Mesenchymal stem cell (in vitro differentiated cells and primary cell): ENCODE results near the gene RAB12.
A peak's percentile ranks its signal among the peaks of the same experiment; 100 is the strongest.

Source experiments
- DNase-seq: peaks from one replicate; pipeline ENCODE4 v3.0.0-alpha.2; 2013
- H2AFZ ChIP-seq: one replicate; pipeline ENCODE4 v1.6.1; 2013; ENCODE audit warnings: low read depth, mild to moderate bottlenecking, control low read depth, inconsistent platforms, low read length, moderate library complexity
- H2AK5ac ChIP-seq: 2 replicates; pipeline ENCODE4 v1.6.1; 2013; ENCODE audit warnings: low read length, moderate library complexity, mild to moderate bottlenecking, inconsistent platforms; ENCODE audit not compliant: severe bottlenecking
- H2BK120ac ChIP-seq: one replicate; pipeline ENCODE4 v1.6.1; 2013; ENCODE audit warnings: low read depth, mild to moderate bottlenecking, inconsistent platforms, low read length, moderate library complexity
- H2BK12ac ChIP-seq, 2 experiments: one replicate each; pipeline ENCODE4 v1.6.1; 2013; ENCODE audit warnings: inconsistent platforms in 2 of 2, low read length in 2 of 2, mild to moderate bottlenecking in 2 of 2, moderate library complexity in 2 of 2, control low read depth in 1 of 2
- H2BK15ac ChIP-seq: one replicate; pipeline ENCODE4 v1.6.1; 2013; ENCODE audit warnings: mild to moderate bottlenecking, low read depth, inconsistent platforms; ENCODE audit not compliant: poor library complexity, severe bottlenecking
- H2BK5ac ChIP-seq: 2 replicates; pipeline ENCODE4 v1.6.1; 2013; ENCODE audit warnings: low read depth, mild to moderate bottlenecking, low read length, control low read depth, inconsistent platforms; ENCODE audit not compliant: poor library complexity, severe bottlenecking
- H3K14ac ChIP-seq, 2 experiments: one replicate each; pipeline ENCODE4 v1.6.1; 2013; ENCODE audit warnings: inconsistent platforms in 2 of 2, low read length in 2 of 2, control low read depth in 1 of 2, mild to moderate bottlenecking in 1 of 2, moderate library complexity in 1 of 2
- H3K18ac ChIP-seq, 2 experiments: one replicate each; pipeline ENCODE4 v1.6.1; 2013; ENCODE audit warnings: inconsistent platforms in 2 of 2, low read length in 2 of 2, control low read depth in 1 of 2, low read depth in 1 of 2, mild to moderate bottlenecking in 1 of 2
- H3K23ac ChIP-seq, 2 experiments: one replicate each; pipeline ENCODE4 v1.6.1; 2013; ENCODE audit warnings: inconsistent platforms in 2 of 2, low read length in 2 of 2, mild to moderate bottlenecking in 2 of 2, moderate library complexity in 2 of 2, control low read depth in 1 of 2
- H3K27ac ChIP-seq: 2 replicates; pipeline ENCODE4 v1.5.1; 2013; ENCODE audit warnings: mild to moderate bottlenecking, moderate library complexity, low read length, control low read depth, inconsistent platforms; ENCODE audit not compliant: poor library complexity, severe bottlenecking
- H3K27me3 ChIP-seq, 2 experiments: 2 replicates each; pipeline versions ENCODE4 v1.6.1 to v1.7.0; 2013; ENCODE audit warnings: low read length in 2 of 2, mild to moderate bottlenecking in 2 of 2, moderate library complexity in 2 of 2, control low read depth in 1 of 2, inconsistent platforms in 1 of 2; ENCODE audit not compliant: control insufficient read depth in 1 of 2, insufficient read depth in 1 of 2
- H3K36me3 ChIP-seq, 2 experiments: 2 replicates each; pipeline versions ENCODE4 v1.6.1 to v1.7.0; 2013; ENCODE audit warnings: low read length in 2 of 2, control low read depth in 1 of 2, inconsistent platforms in 1 of 2, low read depth in 1 of 2, mild to moderate bottlenecking in 1 of 2; ENCODE audit not compliant: insufficient read depth in 2 of 2, control insufficient read depth in 1 of 2
- H3K4ac ChIP-seq, 2 experiments: one replicate each; pipeline ENCODE4 v1.6.1; 2013; ENCODE audit warnings: inconsistent platforms in 2 of 2, low read length in 2 of 2, mild to moderate bottlenecking in 2 of 2, moderate library complexity in 2 of 2, control low read depth in 1 of 2, low read depth in 1 of 2
- H3K4me1 ChIP-seq: 2 replicates; pipeline ENCODE4 v1.6.1; 2013; ENCODE audit warnings: low read depth, low read length, control low read depth; ENCODE audit not compliant: control insufficient read depth, insufficient read depth
- H3K4me2 ChIP-seq: 2 replicates; pipeline ENCODE4 v1.6.1; 2013; ENCODE audit warnings: low read length, mild to moderate bottlenecking, inconsistent platforms; ENCODE audit not compliant: poor library complexity, severe bottlenecking
- H3K4me3 ChIP-seq, 2 experiments: 2 replicates each; pipeline versions ENCODE4 v1.5.1 to v1.7.0; 2013; ENCODE audit warnings: low read length in 2 of 2, mild to moderate bottlenecking in 2 of 2, control low read depth in 1 of 2, low read depth in 1 of 2; ENCODE audit not compliant: insufficient read depth in 1 of 2
- H3K79me1 ChIP-seq: replicated peaks from 2 replicates; pipeline ENCODE4 v1.6.1; 2013; ENCODE audit warnings: mild to moderate bottlenecking, control low read depth, low read length, inconsistent platforms; ENCODE audit not compliant: poor library complexity, severe bottlenecking
- H3K9ac ChIP-seq: 2 replicates; pipeline ENCODE4 v1.7.0; 2013; ENCODE audit warnings: mild to moderate bottlenecking, low read length, moderate library complexity
- H3K9me3 ChIP-seq: 2 replicates; pipeline ENCODE4 v1.7.0; 2013; ENCODE audit warnings: mild to moderate bottlenecking, low read length; ENCODE audit not compliant: control insufficient read depth
- H4K8ac ChIP-seq: one replicate; pipeline ENCODE4 v1.6.1; 2013; ENCODE audit warnings: inconsistent platforms, mild to moderate bottlenecking, low read length, moderate library complexity
- H4K91ac ChIP-seq: one replicate; pipeline ENCODE4 v1.6.1; 2013; ENCODE audit warnings: mild to moderate bottlenecking, low read length, inconsistent platforms
- WGBS: methylation state at CpG from one replicate; pipeline ENCODE4 v1.1.7; 2013; ENCODE audit warnings: mixed read lengths; 5-methylcytosine and 5-hydroxymethylcytosine counted together

Gene RAB12

GRCh38 chr18:8654503-8655451, 45.5 kb downstream of the RAB12 start:
- H3K4ac ChIP-seq: no peak overlapping the region
- H2BK15ac ChIP-seq: no peak overlapping the region
- H4K91ac ChIP-seq: no peak overlapping the region
- H2BK5ac ChIP-seq: no peak overlapping the region
- H4K8ac ChIP-seq: no peak overlapping the region
- H3K79me1 ChIP-seq: no peaks in the 10 kb centered on the region
- no peak overlapping the region for H2BK12ac ChIP-seq
- no peak overlapping the region for H3K4me3 ChIP-seq
- H3K36me3 ChIP-seq: no peaks in the 10 kb centered on the region
- peaks cover 10% of the 10 kb centered on the region for H3K4me1 ChIP-seq
- no peak overlapping the region for H3K23ac ChIP-seq
- H3K27ac ChIP-seq: no peak overlapping the region
- H3K18ac ChIP-seq: no peak overlapping the region
- peaks cover 0 to 5% of the 10 kb centered on the region in 2 experiments for H3K27me3 ChIP-seq
- WGBS: 70% methylated on average over 4 of the region's 7 CpGs
- H3K9me3 ChIP-seq: no peaks in the 10 kb centered on the region
- H3K4me2 ChIP-seq: no peak overlapping the region
- no peak overlapping the region for H3K14ac ChIP-seq
- no peak overlapping the region for H2AFZ ChIP-seq
- H3K9ac ChIP-seq: peak overlapping the region; percentile 67
- DNase-seq: peak; percentile 33
- no peak overlapping the region for H2AK5ac ChIP-seq
- H2BK120ac ChIP-seq: no peak overlapping the region

GRCh38 chr18:8656232-8656631, 47.0 kb downstream of the RAB12 start:
- Histone ChIP-seq H3K14ac (no peak overlapping the region), H3K4me1 (peaks cover 10% of the 10 kb centered on the region), H3K4me2 (no peak overlapping the region), H3K9ac (no peak overlapping the region), H4K8ac (no peak overlapping the region), H2AFZ (peak overlapping the region; percentile 1), H2BK12ac (no peak overlapping the region), H3K36me3 (no peaks in the 10 kb centered on the region), H3K4me3 (no peak overlapping the region), H3K4ac (no peak overlapping the region), H2BK5ac (no peak overlapping the region), H3K27me3 (peaks cover 0 to 5% of the 10 kb centered on the region in 2 experiments), H2BK15ac (no peak overlapping the region), H3K9me3 (no peaks in the 10 kb centered on the region), H2BK120ac (no peak overlapping the region), H3K23ac (no peak overlapping the region), H3K18ac (no peak overlapping the region), H3K79me1 (no peaks in the 10 kb centered on the region), H4K91ac (no peak overlapping the region), H2AK5ac (no peak overlapping the region), H3K27ac (no peak overlapping the region)
- 89% methylated on average over 6 of the region's 6 CpGs for WGBS
- no peak for DNase-seq

GRCh38 chr18:8657050-8657820, 48.0 kb downstream of the RAB12 start:
- Histone ChIP-seq H3K36me3 (no peaks in the 10 kb centered on the region), H3K4me3 (no peak overlapping the region), H4K91ac (no peak overlapping the region), H3K4me2 (no peak overlapping the region), H3K27ac (no peak overlapping the region), H3K4me1 (peaks cover 15% of the 10 kb centered on the region), H2BK15ac (no peak overlapping the region), H2AK5ac (peak overlapping the region; percentile 32), H4K8ac (no peak overlapping the region), H3K79me1 (no peaks in the 10 kb centered on the region), H2BK5ac (no peak overlapping the region), H3K14ac (peak overlapping the region in 1 of 2 experiments; percentile 56), H3K9ac (no peak overlapping the region), H3K23ac (no peak overlapping the region), H3K27me3 (peaks cover 0 to 5% of the 10 kb centered on the region in 2 experiments), H3K9me3 (no peaks in the 10 kb centered on the region), H3K4ac (no peak overlapping the region), H2BK120ac (no peak overlapping the region), H2AFZ (no peak overlapping the region), H2BK12ac (peak overlapping the region in 1 of 2 experiments; percentile 38), H3K18ac (no peak overlapping the region)
- 83% methylated on average over 14 of the region's 14 CpGs for WGBS
- DNase-seq: no peak

GRCh38 chr18:8657873-8658470, 48.7 kb downstream of the RAB12 start:
- H3K14ac ChIP-seq: no peak overlapping the region
- H2BK15ac ChIP-seq: no peak overlapping the region
- H2AK5ac ChIP-seq: no peak overlapping the region
- H3K9me3 ChIP-seq: no peaks in the 10 kb centered on the region
- H3K36me3 ChIP-seq: no peaks in the 10 kb centered on the region
- no peak for DNase-seq
- H3K18ac ChIP-seq: no peak overlapping the region
- H2BK120ac ChIP-seq: no peak overlapping the region
- H3K27me3 ChIP-seq: peaks cover 0 to 5% of the 10 kb centered on the region in 2 experiments
- H2BK5ac ChIP-seq: no peak overlapping the region
- no peak overlapping the region for H3K27ac ChIP-seq
- no peak overlapping the region for H3K4me2 ChIP-seq
- H2AFZ ChIP-seq: no peak overlapping the region
- H3K9ac ChIP-seq: no peak overlapping the region
- no peak overlapping the region for H3K4ac ChIP-seq
- H4K8ac ChIP-seq: no peak overlapping the region
- no peak overlapping the region for H3K4me3 ChIP-seq
- 84% methylated on average over 14 of the region's 14 CpGs for WGBS
- H2BK12ac ChIP-seq: no peak overlapping the region
- H3K4me1 ChIP-seq: peaks cover 18% of the 10 kb centered on the region
- H4K91ac ChIP-seq: no peak overlapping the region
- H3K79me1 ChIP-seq: no peaks in the 10 kb centered on the region
- H3K23ac ChIP-seq: no peak overlapping the region
